ENCODE data around the gene PRR20A.

DNA sequence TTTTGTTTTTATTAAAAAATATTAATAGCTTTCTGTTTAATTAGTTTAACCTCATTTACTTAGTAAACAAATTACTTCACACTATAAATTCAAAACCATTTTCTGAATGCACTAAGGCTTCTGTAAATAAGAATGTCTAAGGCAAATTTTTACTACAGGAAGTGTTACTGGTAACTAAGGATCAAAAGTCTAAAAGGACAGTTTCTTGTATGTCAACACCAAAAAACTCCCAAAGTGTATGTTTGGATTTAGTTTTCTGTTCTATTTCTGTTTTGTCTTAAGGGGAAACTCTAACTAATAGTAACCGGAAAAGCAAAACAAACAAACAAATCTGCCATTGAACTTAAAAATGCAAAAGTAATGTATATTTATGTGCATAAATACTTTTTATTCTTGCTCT is 50.9 kb downstream of the PRR20A start:
- TF ChIP-seq EZH2phosphoT487 (IDR thresholded peaks at IDR 0.05; ENCODE audit: insufficient read depth, low read depth) (no peak), EZH2 (IDR thresholded peaks at IDR 0.05; ENCODE audit: insufficient read depth, poor library complexity, severe bottlenecking) (no peak)

Data from GM23248 (cell line).